HG03457 (cell line): ENCODE measurements around the gene FAM168A.
"Not testable (repeated sequence)": the region's sequence is repeated elsewhere in the genome, so short reads cannot be mapped to it uniquely, and the experiment has no call there.

Experiments
- ATAC-seq: cut with Tn5 transposase; IDR thresholded peaks from one replicate; pipeline ENCODE4 v1.9.1; 2021; ENCODE audit warnings: moderate number of reproducible peaks; ENCODE audit not compliant: unreplicated experiment

The FAM168A gene

DNA sequence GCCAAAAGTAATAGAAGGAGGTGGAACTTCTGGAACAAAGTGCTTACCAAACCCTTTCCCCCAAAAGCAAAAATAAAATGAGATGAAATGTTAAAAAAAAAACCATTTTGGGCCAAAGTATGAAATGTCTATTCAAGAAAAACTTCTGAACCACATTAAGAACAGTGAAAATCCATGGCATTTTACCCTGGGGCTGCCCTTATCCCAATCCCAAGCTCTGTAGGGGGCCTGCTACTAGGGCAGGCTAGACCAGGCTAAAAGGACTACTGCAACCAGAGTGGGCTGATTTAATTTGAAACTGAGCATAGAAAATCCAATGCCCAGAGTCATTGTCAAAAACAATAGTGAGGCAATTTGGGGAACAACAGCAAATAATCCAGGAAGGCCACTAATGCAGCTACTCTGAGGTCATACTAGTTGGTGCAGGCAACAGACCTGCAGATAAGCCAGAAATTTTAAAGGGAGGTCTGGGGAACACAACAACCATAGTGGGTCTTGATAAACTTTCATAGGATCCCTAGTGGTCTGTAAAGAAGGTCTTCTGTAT, 122.3 kb downstream of the FAM168A start:
- no peak for ATAC-seq

GRCh38 chr11:73473252-73473651, 124.7 kb downstream of the FAM168A start:
- ATAC-seq, result no peak

DNA sequence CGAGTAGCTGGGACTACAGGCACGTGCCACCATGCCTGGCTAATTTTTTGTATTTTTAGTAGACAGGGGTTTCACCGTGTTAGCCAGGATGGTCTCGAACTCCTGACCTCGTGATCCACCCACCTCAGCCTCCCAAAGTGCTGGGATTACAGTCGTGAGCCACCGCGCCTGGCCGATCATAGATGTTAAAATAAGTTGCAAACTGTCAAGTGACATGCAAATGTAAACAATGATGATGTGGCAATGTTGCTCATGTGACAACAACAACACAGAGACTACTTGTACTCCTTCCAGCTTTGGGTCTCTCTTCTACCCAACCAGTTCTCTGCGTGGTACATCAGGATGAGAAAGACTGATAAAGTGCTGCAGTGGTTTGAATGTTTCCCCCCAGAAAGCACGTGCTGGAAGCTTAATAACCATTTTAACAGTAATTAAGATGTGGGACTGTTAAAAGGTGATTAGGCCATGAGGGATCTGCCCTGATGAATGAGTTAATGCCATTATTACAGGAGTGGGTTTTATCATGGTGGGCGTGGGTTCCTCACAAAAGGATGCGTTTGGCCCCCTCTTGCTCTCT, 127.8 kb downstream of the FAM168A start:
- not testable (repeated sequence) for ATAC-seq

- no peak for ATAC-seq
Observed at GRCh38 chr11:73469401-73469800, 128.5 kb downstream of the FAM168A start.

- ATAC-seq, result no peak
Observed at GRCh38 chr11:73468590-73469161, 129.2 kb downstream of the FAM168A start.

DNA sequence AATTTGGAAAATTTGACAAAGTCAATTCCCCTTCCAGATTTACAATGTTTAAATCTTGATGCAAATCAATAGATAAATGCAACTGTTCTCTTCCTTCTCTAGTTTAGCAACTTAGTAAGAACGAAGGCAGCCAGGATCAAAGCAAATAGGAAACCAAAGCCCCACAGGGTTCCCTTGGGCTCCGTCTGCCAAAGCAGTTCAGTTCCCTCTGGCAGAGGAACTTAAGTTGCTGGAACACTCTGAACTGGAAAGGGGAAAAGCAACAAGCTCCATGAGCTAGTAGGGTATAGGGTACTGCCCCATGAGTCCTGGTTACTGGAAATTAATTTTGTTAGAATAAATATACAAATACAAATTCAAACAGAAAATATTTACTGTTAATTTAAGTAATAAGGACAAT, 130.4 kb downstream of the FAM168A start:
- ATAC-seq, result no peak

DNA sequence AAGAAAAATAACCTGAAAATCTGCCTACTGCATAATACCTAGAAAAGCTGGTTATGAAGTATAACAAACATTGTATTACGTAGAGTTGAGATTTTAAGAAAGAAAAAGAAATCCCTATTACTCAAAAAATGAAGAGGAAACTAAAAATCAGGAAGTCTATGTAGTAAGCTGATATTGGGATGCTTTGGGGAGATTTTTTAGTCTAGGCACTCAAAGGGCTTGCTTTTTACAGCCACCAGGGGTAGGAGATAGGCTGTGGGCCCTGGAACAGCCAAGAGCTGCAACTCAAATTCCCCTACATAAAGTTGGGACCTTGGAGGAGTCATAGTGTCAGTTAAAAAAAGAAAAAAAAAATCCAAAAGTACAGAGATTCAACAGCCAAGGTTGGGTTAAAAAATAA, 131.3 kb downstream of the FAM168A start:
- no peak for ATAC-seq

DNA sequence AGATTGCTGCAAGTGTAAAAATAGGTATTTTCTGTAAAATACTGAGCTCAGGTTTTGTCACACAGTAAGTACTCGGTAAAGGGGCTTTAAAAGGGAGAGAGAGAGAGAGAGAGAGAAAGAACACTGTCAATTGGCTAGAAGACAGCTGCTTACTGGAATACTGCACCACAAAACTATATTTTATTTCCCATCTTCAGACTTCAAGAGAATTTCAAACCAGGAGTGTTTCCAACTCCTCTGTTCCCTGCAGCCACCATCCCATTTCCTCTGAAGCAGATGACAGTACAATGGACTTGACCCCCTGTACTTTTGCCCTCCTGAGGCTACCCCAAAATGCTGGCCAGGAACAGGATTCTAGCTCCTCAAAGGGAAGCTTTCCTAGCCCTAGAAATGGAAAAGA, 132.0 kb downstream of the FAM168A start:
- no peak for ATAC-seq

DNA sequence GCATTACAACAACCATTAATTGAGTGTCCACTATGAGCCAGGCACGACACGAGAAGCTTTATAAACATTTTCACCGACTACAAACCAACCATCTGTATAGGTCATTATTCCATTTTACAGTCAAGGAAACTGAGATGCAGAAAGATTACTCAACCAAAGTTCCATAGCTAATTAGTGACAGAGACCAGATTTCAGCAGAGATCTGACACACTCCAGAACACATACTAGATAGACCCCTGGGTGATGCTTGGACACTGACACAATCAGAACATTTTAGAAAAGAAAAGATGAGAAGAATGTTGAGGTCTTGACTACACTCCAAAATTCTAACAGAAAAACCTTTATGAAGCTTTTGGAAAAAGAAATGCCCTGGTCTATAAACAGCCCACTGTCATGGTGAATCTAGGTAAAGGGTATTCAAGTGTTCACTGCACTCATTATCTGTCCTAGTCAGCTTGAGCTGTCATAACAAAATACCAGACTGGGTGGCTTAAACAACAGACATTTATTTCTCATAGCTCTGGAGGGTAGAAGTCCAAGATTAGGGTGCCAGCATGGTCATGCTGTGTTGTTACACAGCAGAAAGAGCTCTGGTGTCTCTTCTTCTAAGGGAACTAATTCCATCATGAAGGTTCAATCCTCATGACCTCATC, 132.8 kb downstream of the FAM168A start:
- no peak for ATAC-seq

DNA sequence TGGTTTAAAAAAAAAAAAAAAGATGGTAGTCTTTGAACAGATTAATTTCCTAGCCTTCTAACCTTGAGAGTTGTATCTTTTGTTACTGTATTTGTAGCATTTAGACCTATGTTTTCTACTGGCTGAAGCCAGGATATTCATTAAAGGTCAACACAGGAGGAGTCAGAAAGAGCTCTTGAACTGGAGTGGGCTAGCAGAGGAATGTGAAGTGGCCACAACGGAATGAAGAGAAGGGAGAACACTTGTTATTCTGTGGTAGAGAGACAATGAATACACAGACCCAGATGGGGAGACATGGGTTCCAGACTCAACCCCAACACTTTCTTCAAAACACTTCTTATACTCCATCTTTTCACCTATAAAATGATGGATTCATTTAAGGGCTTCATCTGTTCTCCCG, 133.6 kb downstream of the FAM168A start:
- no peak for ATAC-seq

DNA sequence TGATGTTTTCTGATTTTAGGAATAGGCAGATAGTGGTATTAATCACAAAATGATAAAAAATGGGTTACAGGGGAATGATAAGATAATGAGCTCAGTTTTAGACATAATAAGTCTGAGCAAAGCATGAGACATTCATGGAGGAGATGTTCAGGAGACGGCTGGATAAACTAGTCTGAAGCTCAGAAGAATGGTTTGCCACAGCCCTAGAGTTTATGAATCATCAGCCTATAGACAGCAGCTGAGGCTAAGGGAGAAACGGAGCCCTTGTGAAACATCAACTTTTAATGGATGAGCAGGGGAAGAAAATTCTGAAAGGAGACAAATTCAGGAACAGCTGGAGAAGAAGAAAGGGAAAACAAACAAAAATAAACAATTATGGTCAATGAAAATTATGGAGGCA, 134.6 kb downstream of the FAM168A start:
- ATAC-seq, result no peak

- no peak for ATAC-seq
Observed at GRCh38 chr11:73461964-73462363, 135.9 kb downstream of the FAM168A start.

DNA sequence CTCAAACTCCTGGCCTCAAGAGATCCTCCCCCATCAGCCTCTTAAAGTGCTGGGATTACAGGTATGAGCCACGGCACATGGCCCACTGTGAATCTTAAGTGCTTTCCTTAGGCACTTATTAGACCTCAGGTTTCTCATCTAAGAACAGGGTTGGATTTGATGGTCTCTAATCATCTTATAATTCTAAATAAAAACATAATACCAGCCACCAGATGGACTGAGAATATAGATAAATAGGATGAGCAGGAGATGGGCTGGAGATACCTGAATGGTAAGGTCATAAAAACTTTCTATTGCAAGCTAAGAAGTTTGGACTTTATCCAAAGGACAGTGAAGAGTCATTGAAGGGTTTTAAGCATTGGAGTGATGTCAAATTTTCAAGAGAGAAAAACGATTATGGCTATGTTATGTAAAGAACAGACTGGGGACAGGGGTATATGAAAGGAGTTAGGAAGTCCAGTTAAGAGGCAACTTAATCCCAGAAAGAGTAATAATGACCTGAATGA, 136.5 kb downstream of the FAM168A start:
- no peak for ATAC-seq

GRCh38 chr11:73458201-73458600, 139.7 kb downstream of the FAM168A start:
- ATAC-seq, result no peak

- no peak for ATAC-seq
Observed at GRCh38 chr11:73454987-73455386, 142.9 kb downstream of the FAM168A start.

DNA sequence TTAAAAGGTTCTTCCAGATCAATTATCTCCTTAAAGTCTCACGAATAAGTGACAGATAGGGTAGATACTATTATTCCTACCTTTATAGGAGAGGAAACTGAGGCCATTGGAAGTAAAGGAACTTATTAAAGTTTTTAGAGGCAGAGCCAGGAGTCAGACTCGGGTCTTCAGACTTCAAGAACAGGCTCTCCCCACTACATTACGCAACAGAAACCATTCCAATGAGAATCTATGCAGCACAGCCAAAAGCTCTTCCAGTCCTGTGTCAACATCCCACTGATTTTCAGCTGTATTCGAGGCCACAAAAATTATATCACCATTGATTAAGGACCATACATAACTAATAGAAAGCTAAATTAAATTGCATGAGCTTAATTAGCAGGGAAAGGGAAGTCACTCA, 144.3 kb downstream of the FAM168A start:
- ATAC-seq, result no peak

DNA sequence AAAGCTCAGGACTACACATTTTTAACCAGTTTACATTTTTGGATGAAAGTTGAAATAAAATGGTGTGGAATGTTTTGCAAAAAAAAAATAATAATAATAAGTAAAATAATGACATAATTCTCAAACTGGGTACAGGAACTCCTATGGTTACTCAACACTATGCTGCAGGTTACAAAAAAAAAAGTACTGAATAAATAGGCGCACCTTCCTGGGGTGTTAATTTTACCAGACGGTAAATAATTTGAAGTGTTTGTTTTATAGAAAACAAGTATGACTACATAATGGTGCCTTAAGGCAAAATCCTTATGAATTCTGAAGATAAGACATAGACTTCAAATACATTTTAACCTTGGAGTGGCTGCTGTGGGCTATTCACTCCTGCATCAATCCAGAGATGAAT, 145.2 kb downstream of the FAM168A start:
- ATAC-seq, result no peak

- no peak for ATAC-seq
Observed at GRCh38 chr11:73451896-73452295, 146.0 kb downstream of the FAM168A start.

DNA sequence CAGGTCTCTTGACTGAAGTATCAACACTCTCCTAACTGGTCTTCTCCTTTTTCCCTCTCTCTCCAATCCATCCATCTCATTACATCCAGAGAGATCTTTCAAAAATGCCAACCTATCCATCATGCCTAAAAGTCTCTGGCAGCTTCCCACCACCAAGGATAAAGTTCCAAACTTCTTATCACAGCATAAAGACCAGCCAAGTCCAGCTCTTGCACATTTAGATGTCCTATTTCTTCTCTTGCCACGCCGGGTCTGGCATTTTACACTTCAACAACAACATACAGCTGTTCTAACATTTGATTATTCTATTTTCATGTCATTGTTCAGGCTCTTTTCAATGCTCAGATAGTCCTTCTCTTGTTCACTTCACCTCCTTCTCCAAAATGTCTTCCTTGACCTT, 151.1 kb downstream of the FAM168A start:
- no peak for ATAC-seq

- no peak for ATAC-seq
Observed at GRCh38 chr11:73445980-73446379, 151.9 kb downstream of the FAM168A start.

GRCh38 chr11:73439002-73439843, 158.7 kb downstream of the FAM168A start:
- no peak for ATAC-seq
